MCF 10A (cell line): Measurements from ENCODE around the gene INHBC. TPM values are rescaled to one million over a fixed set of nuclear protein-coding genes. Genes with fewer than 3 reads are reported as not detected.

ENCODE experiments used
- BruUV-seq: library from RNA; stranded (reverse); fragments of 400-500 nt; replicated peaks from 2 replicates; lab custom pipeline; 2021; lab: Mats Ljungman, UMichigan
- CTCF ChIA-PET: fragments of 300-600 bp; sonication (Branson Sonifier 250); formaldehyde crosslinking; extraction: SDS; loops from one replicate; lab custom pipeline; 2021; ENCODE audit warnings: antibody characterized with exemption, inconsistent platforms; lab: Yijun Ruan, JAX
- POLR2A ChIA-PET: fragments of 300-600, 350-650 bp; sonication (Branson Sonifier 250); formaldehyde crosslinking; extraction: SDS; loops from one replicate; lab custom pipeline; 2020; ENCODE audit warnings: antibody characterized with exemption, inconsistent platforms; lab: Yijun Ruan, JAX
- DNase-seq: peaks from one replicate; pipeline ENCODE4 v3.0.0-alpha.2; 2018; ENCODE audit not compliant: unreplicated experiment
- H3K27ac Mint-ChIP-seq: one replicate; pipeline ENCODE4 v1.8.0; 2022; ENCODE audit warnings: mild to moderate bottlenecking, low read depth, mixed read lengths; ENCODE audit not compliant: unreplicated experiment
- H3K27me3 Mint-ChIP-seq: one replicate; pipeline ENCODE4 v1.8.0; 2022; ENCODE audit warnings: mixed read lengths; ENCODE audit not compliant: insufficient read depth, unreplicated experiment
- H3K36me3 Mint-ChIP-seq: one replicate; pipeline ENCODE4 v1.8.0; 2022; ENCODE audit warnings: mild to moderate bottlenecking, moderate library complexity, mixed read lengths; ENCODE audit not compliant: insufficient read depth, unreplicated experiment
- H3K4me1 Mint-ChIP-seq: one replicate; pipeline ENCODE4 v1.8.0; 2022; ENCODE audit warnings: mixed read lengths; ENCODE audit not compliant: insufficient read depth, unreplicated experiment
- H3K4me3 Mint-ChIP-seq: one replicate; pipeline ENCODE4 v1.8.0; 2022; ENCODE audit warnings: mild to moderate bottlenecking, moderate library complexity, mixed read lengths; ENCODE audit not compliant: unreplicated experiment
- H3K9me3 Mint-ChIP-seq: one replicate; pipeline ENCODE4 v1.8.0; 2022; ENCODE audit warnings: mixed read lengths; ENCODE audit not compliant: unreplicated experiment
- CTCF ChIP-seq: fragments of 200-600 bp; IDR thresholded peaks from one replicate; pipeline ENCODE4 v1.8.0; 2022; ENCODE audit warnings: antibody characterized with exemption, mild to moderate bottlenecking; ENCODE audit not compliant: unreplicated experiment
- intact Hi-C: fragments of 100-400 bp; cut with micrococcal nuclease; formaldehyde crosslinking; loops from 2 replicates; pipeline ENCODE4 v1.14.1; 2022
- total RNA-seq: library from RNA; stranded (reverse); gene quantifications from 2 replicates; pipeline ENCODE4 v1.2.3, GENCODE V29; 2022

Gene INHBC
- total RNA-seq, 1 experiment from 2014 or later, result not detected

- BruUV-seq, result no TSS peak
- peak within 1 kb of the TSS; percentile 66 for H3K27ac Mint-ChIP-seq
- peak within 1 kb of the TSS; percentile 95 for H3K4me3 Mint-ChIP-seq
- DNase-seq, result no peak
- CTCF ChIA-PET, result interaction anchor here (0.5 to 3.1 kb wide), 18 partner anchors 10 to 703 kb away, joined by 3 to 31 read pairs (median 4); no protein-coding TSS in a partner anchor
- H3K36me3 Mint-ChIP-seq, result peaks cover 9% of the 10 kb centered on the region
- POLR2A ChIA-PET, result interaction anchor here (0.8 to 1.7 kb wide), 3 partner anchors 50 to 234 kb away, joined by 3 to 8 read pairs (median 3); partner anchors contain the start of gene OS9
- H3K4me1 Mint-ChIP-seq, result peaks cover 44% of the 10 kb centered on the region
- peaks cover 34% of the 10 kb centered on the region for H3K27me3 Mint-ChIP-seq
- H3K9me3 Mint-ChIP-seq, result no peaks in the 10 kb centered on the region
- no peak for TF ChIP-seq CTCF
- intact Hi-C loops, result loop anchor here (2.0 kb wide), 1 partner anchor 161 kb away; no protein-coding TSS in a partner anchor
These were observed 25.3 kb downstream of the INHBC start, which contains the start of gene GLI1 for GRCh38 chr12:57459750-57460467. Gene GLI1, plus strand, starts transcription at chr12:57459785. Its CDS starts 3,907 bp downstream, at chr12:57463692.

GRCh38 chr12:57460468-57460784 lies 25.8 kb downstream of the INHBC start:
- intact Hi-C loops, result no loop called here
- peaks cover 42% of the 10 kb centered on the region for H3K4me1 Mint-ChIP-seq
- ChIA-PET POLR2A (interaction anchor here (1.7 kb wide), 1 partner anchor 234 kb away, joined by 8 read pairs; the partner anchor contains the start of gene OS9), CTCF (interaction anchor here (0.5 to 6.6 kb wide), 7 partner anchors 7 to 703 kb away, joined by 3 to 59 read pairs (median 6); partner anchors contain the start of gene INHBE)
- H3K36me3 Mint-ChIP-seq, result peaks cover 9% of the 10 kb centered on the region
- peaks cover 39% of the 10 kb centered on the region for H3K27me3 Mint-ChIP-seq
- no peak overlapping the region for H3K27ac Mint-ChIP-seq
- DNase-seq, result no peak
- no peaks in the 10 kb centered on the region for H3K9me3 Mint-ChIP-seq
- no TSS peak for BruUV-seq
- H3K4me3 Mint-ChIP-seq, result peak overlapping the region; percentile 95
- no peak for TF ChIP-seq CTCF

DNA sequence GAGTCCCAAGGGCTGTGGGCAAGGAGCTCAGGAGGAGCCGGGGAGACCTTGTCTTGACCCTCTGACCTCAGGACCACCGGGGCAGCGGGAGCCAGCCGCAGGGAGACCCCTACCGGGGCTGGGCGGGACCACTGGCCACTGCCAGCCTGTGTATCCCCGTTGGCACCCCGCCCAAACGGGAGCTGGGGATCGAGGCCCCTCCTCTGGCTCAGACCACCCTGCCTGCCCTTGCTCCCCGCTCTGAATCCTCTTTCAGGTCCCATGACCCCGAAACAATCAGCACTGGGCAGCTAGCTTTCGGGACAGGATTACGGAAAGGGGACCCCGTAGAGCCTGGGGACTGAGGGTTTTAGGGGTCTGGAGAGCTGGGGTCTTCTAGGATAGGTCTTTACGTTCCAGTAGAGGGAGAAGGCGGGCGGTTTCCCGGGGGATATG lies 26.3 kb downstream of the INHBC start:
- POLR2A ChIA-PET, result no interaction called here
- no TSS peak for BruUV-seq
- H3K9me3 Mint-ChIP-seq, result no peaks in the 10 kb centered on the region
- peak overlapping the region; percentile 70 for H3K4me3 Mint-ChIP-seq
- H3K27ac Mint-ChIP-seq, result no peak overlapping the region
- no peak for DNase-seq
- intact Hi-C loops, result no loop called here
- CTCF ChIA-PET, result interaction anchor here (1.1 to 6.6 kb wide), 4 partner anchors 8 to 183 kb away, joined by 3 to 59 read pairs (median 18); partner anchors contain the start of gene INHBE
- peaks cover 9% of the 10 kb centered on the region for H3K36me3 Mint-ChIP-seq
- peaks cover 38% of the 10 kb centered on the region for H3K4me1 Mint-ChIP-seq
- TF ChIP-seq CTCF, result no peak
- peaks cover 44% of the 10 kb centered on the region for H3K27me3 Mint-ChIP-seq

DNA sequence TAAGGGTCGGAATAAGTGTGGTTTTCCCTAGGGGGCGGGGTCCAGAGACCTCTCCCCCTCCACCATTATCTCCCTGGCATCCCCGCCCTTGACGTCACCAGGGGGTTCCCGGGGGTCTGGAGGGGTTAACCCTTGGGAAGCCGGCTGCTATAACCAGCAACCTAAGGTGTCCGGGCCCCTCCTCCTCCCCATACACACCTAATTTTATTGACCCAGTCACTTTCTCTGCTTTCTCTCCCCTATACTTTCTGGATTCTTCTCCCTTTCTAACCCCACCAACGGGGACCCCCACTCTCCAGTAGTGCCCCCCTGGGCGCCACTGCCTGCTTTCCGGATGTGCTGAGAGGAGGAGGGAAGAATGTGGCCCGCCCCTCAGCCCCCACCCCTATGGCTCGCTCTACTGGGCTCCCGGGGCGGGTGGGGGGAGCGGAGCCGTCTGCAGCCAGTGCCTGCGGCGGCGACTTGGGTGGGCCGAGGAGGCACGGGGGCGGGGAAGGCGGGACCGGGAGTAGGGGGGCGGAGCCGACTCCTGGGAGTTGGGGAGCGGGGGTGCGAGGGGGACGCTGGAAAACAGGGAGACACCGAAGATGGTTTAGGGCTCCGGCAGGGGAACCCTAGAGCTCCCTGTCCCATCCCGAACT lies 26.8 kb downstream of the INHBC start:
- Mint-ChIP-seq H3K9me3 (no peaks in the 10 kb centered on the region), H3K4me3 (peak overlapping the region; percentile 70), H3K27me3 (peaks cover 49% of the 10 kb centered on the region), H3K36me3 (peaks cover 9% of the 10 kb centered on the region), H3K27ac (no peak overlapping the region), H3K4me1 (peaks cover 32% of the 10 kb centered on the region)
- TF ChIP-seq CTCF, result no peak
- ChIA-PET CTCF (interaction anchor here (0.5 to 6.6 kb wide), 9 partner anchors 8 to 446 kb away, joined by 3 to 59 read pairs (median 4); partner anchors contain the start of gene INHBE), POLR2A (interaction anchor here (0.7 to 2.0 kb wide), 3 partner anchors 55 to 224 kb away, joined by 3 to 7 read pairs (median 3); no protein-coding TSS in a partner anchor)
- intact Hi-C loops, result no loop called here
- peak; percentile 33 for DNase-seq
- no TSS peak for BruUV-seq
